Measurements from ENCODE around the gene FAM241A. TPM values are rescaled to one million over a fixed set of nuclear protein-coding genes. Genes with fewer than 3 reads are reported as not detected.
A peak's percentile ranks its signal among the peaks of the same experiment; 100 is the strongest.

The FAM241A gene
- total and polyA plus RNA-seq, 9 of the 15 experiments (the other 6 are each of a cell fraction or from before 2014, with no cell fraction given) = 2.3 to 8.5 (median 5.3) TPM

DNA sequence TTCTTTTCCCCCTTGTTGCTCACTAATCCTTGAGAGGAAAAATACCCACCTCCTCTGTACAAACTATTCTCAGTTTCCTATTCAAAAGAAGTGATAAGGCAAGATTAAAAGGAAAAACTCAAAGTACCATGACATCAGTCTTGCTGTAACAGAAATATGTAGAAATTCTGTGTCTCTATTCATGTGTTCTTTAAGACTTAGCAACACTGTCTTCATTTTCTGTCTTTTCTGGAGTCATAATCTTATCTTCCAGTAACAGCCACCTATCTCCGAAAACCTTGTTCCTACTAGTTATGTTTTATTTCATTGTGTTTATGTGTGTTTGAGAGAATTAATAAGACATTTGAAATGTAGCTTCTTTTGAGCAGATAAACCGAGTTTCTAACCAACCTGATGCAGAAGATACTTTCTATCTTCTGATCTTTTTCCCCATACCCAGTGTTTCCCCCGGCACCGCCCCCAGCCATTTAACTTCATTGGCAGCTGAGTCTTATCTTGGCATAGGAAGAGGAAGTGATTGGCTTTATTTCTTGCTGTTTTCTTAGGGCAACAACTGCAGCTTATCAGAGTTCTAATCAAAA lies 8.0 kb downstream of the FAM241A start (continued):
- TF ChIP-seq, protein P1, sequence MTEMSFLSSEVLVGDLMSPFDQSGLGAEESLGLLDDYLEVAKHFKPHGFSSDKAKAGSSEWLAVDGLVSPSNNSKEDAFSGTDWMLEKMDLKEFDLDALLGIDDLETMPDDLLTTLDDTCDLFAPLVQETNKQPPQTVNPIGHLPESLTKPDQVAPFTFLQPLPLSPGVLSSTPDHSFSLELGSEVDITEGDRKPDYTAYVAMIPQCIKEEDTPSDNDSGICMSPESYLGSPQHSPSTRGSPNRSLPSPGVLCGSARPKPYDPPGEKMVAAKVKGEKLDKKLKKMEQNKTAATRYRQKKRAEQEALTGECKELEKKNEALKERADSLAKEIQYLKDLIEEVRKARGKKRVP (CRISPR knock-in tag; IDR thresholded peaks at IDR 0.05) = 0 out of 2 replicates have a peak, but pooled peaks have one; percentile 12
- 0 out of 2 replicates have a peak, but pooled peaks have one; percentile 18 for TF ChIP-seq STAT5A (IDR thresholded peaks at IDR 0.05; ENCODE audit: borderline replicate concordance, low read length)
- peak; percentile 11 for TF ChIP-seq HDAC3 (IDR thresholded peaks at IDR 0.05; ENCODE audit: borderline replicate concordance, partially characterized antibody)
- no peak for TF ChIP-seq ESRRA (IDR thresholded peaks at IDR 0.05; ENCODE audit: borderline replicate concordance, low read depth)
- TF ChIP-seq TEAD4 (IDR thresholded peaks at IDR 0.05; ENCODE audit: low read length) = peak; percentile 79
- no peak for TF ChIP-seq TEAD4 (CRISPR knock-in tag; IDR thresholded peaks at IDR 0.05; ENCODE audit: borderline replicate concordance)
- TF ChIP-seq TAL1 (IDR thresholded peaks at IDR 0.05) = peak; percentile 77
- peak; percentile 54 for TF ChIP-seq MTA2 (IDR thresholded peaks at IDR 0.05; ENCODE audit: low read depth)
- no peak for TF ChIP-seq ETV5 (CRISPR knock-in tag; IDR thresholded peaks at IDR 0.05; ENCODE audit: low read depth)
- 0 out of 2 replicates have a peak, but pooled peaks have one; percentile 19 for TF ChIP-seq FOSL1 (tag; conservative IDR thresholded peaks at IDR 0.05)
- TF ChIP-seq NFIC (IDR thresholded peaks at IDR 0.05) = no peak
- no peak for TF ChIP-seq CAMTA2 (CRISPR knock-in tag; conservative IDR thresholded peaks at IDR 0.05)
- TF ChIP-seq JUN (IDR thresholded peaks at IDR 0.05; ENCODE audit: borderline replicate concordance, low read depth, low read length) = no peak
- no peak for TF ChIP-seq JUN (CRISPR knock-in tag; IDR thresholded peaks at IDR 0.05; ENCODE audit: borderline replicate concordance)
- 0 out of 2 replicates have a peak, but pooled peaks have one; percentile 28 for TF ChIP-seq ELF1 (tag; IDR thresholded peaks at IDR 0.05)
- peak; percentile 49; the same call in 1 of the 2 replicates for TF ChIP-seq ZBTB2 (IDR thresholded peaks at IDR 0.05)
- TF ChIP-seq SPI1 (IDR thresholded peaks at IDR 0.05; ENCODE audit: borderline replicate concordance, low read depth, low read length) = peak; percentile 94
- TF ChIP-seq NBN (IDR thresholded peaks at IDR 0.05; ENCODE audit: low read depth) = 0 out of 2 replicates have a peak, but pooled peaks have one; percentile 36
- peak in 1 of 2 experiments; percentile 36; a peak in 1 of 4 replicates for TF ChIP-seq TRIM24 (IDR thresholded peaks at IDR 0.05)
- TF ChIP-seq GABPB1 (CRISPR knock-in tag; IDR thresholded peaks at IDR 0.05) = 0 out of 2 replicates have a peak, but pooled peaks have one; percentile 23
- TF ChIP-seq PML (IDR thresholded peaks at IDR 0.05; ENCODE audit: low read length) = peak; percentile 71
- peak; percentile 74 for TF ChIP-seq MEIS2 (IDR thresholded peaks at IDR 0.05; ENCODE audit: partially characterized antibody)
- peak; percentile 21; the same call in 1 of the 2 replicates for TF ChIP-seq LEF1 (IDR thresholded peaks at IDR 0.05)
- peak; percentile 93 for TF ChIP-seq DPF2 (IDR thresholded peaks at IDR 0.05)
- TF ChIP-seq, protein P2, sequence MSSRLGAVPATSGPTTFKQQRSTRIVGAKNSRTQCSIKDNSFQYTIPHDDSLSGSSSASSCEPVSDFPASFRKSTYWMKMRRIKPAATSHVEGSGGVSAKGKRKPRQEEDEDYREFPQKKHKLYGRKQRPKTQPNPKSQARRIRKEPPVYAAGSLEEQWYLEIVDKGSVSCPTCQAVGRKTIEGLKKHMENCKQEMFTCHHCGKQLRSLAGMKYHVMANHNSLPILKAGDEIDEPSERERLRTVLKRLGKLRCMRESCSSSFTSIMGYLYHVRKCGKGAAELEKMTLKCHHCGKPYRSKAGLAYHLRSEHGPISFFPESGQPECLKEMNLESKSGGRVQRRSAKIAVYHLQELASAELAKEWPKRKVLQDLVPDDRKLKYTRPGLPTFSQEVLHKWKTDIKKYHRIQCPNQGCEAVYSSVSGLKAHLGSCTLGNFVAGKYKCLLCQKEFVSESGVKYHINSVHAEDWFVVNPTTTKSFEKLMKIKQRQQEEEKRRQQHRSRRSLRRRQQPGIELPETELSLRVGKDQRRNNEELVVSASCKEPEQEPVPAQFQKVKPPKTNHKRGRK (tag; IDR thresholded peaks at IDR 0.05) = no peak
- TF ChIP-seq, protein P3, sequence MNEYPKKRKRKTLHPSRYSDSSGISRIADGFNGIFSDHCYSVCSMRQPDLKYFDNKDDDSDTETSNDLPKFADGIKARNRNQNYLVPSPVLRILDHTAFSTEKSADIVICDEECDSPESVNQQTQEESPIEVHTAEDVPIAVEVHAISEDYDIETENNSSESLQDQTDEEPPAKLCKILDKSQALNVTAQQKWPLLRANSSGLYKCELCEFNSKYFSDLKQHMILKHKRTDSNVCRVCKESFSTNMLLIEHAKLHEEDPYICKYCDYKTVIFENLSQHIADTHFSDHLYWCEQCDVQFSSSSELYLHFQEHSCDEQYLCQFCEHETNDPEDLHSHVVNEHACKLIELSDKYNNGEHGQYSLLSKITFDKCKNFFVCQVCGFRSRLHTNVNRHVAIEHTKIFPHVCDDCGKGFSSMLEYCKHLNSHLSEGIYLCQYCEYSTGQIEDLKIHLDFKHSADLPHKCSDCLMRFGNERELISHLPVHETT (CRISPR knock-in tag; conservative IDR thresholded peaks at IDR 0.05 in 1 of 2, IDR thresholded peaks at IDR 0.05 in 1 of 2) = peak in 1 of 2 experiments; percentile 45; a peak in 1 of 4 replicates

Data from K562 (cell line).